Nucleus accumbens (tissue), 56 donors: Measurements from ENCODE around the gene DVL1.

Source experiments
- DNase-seq, 56 donors: peaks; one replicate each; lab custom pipeline; 2025; lab: John Stamatoyannopoulos, UW

Gene DVL1

DNA sequence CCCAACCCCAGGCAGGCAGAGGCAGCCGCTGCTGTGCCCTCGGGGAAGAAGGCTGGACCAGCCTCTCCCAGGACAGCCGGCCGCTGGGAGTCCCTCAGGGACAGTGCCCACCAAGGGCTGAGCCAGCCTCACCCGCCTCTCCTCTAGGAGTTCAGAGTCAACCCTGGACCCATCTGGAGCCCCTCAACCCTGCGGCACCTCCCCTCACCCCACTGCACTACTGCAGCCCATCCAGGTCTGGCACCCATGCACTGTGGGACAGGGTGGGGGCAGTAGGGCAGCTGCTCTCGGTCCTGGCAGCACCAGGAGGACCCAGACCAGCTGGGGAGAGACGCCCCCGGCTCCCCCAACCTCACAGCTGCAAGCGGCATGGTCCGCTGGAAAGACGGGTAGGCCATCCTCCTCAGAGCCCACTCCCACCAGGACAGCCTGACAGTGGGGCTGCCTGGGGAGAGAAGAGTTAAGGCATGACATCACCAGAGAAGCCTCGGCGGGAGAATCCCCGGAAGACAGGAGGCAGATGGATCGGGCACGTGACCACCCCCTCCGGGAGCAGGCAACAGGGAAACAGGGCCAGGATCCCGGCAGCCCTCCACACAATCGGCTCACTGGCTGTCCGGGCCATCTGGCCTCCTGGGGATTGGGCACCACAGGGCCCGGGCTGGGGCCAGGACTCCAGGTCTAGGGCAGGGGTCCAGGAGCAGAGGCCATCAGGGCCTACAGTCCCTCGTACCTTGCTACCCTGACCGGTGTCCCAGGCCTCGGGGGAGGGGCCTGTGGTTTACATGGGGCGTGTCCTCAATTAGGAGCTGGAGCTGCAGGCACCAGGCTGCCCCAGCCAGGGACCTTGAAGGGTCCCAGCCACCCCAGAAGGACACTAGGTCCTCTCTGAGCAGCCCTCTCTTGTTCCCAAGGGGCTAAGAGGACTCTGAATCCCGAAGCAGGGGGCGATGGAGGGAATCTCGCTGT lies 44.6 kb downstream of the DVL1 start:
- peak in 55 of 56 donors; percentile 38 to 96 (median 90) for DNase-seq

- peak in 3 of 56 donors; percentile 41 to 49 (median 47) for DNase-seq
Measured at GRCh38 chr1:1303736-1304135, 45.5 kb downstream of the DVL1 start.

GRCh38 chr1:1302951-1303509 lies 46.2 kb downstream of the DVL1 start:
- DNase-seq, result peak in 3 of 56 donors; percentile 11 to 30 (median 26)

DNA sequence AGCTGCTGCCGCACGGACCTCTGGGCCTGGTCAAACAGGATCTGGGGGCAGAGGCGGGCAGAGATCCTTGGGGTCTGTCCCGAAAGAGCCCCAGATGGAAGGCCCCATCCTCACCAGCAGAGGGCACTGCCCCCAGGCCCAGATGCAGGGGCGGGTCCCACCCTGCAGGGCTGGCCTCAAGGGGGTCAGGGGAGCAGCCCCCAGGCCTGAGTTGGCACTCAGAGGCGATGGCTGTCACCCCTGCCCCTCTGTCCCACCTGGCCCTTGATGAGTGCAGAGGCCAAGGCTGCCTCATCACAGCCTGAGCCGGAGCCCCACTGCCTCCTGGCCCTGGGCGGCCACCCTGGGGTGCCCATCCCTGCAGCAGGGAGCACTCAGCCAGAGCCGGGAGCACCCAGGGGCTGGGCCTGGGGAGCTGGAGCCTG lies 47.2 kb downstream of the DVL1 start:
- no peak for DNase-seq

- DNase-seq, result no peak
Measured at GRCh38 chr1:1300352-1300739, 48.9 kb downstream of the DVL1 start.

GRCh38 chr1:1299686-1300351 lies 49.4 kb downstream of the DVL1 start:
- no peak for DNase-seq

- peak in 55 of 56 donors; percentile 29 to 99 (median 90) for DNase-seq
Measured at GRCh38 chr1:1298861-1299685, 50.1 kb downstream of the DVL1 start.

GRCh38 chr1:1297802-1298424 lies 51.3 kb downstream of the DVL1 start:
- no peak for DNase-seq

GRCh38 chr1:1296070-1297061 lies 52.9 kb downstream of the DVL1 start:
- no peak for DNase-seq

GRCh38 chr1:1295154-1295923 lies 53.9 kb downstream of the DVL1 start:
- DNase-seq, result no peak

GRCh38 chr1:1294250-1294890 lies 54.8 kb downstream of the DVL1 start:
- DNase-seq, result no peak

DNA sequence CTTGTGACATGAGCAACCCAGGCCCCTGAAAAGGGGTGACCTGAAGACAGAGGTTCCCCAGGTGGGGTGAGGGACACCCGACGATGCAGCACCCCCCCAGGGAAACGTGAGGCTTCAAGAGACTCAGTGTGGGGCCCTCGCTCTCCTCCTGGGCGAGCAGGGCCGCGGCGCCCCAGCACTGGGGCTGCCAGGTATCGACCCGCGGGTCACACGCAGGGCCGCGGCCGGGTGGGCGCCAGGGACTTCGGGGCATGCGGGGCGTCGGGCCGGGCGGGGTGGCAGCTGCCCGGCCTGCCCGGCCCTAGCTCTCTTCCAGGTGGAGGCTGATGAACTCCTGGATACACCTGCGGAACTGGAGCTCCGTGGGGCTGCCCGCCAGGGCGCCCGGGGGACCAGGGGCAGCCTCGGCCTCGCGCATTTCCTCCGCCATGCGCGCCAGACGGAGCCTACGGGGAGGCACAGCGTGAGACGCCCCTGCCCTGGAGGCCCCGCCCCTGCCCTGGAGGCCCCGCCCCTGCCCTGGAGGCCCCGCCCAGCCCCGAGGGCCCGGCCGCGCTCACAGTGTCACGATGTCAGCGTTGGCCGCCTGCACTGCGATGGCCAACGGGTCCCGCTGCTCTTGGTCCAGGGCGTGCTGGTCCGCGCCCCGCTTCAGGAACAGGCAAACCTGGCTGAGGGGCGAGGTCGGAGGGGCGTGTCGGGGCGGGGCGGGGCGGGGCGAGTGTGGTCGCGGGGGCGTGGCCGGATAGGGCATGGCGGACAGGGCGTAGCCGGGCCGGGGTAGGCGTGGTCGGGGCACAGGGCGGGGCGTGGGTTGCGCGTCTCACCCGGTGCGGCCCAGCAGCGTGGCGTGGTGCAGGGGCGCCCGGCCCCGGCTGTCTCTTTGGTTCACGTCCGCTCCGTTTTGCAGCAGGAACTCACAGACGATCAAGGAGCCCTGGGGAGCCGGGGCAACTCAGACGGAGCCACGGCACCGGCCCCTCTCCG lies 55.7 kb downstream of the DVL1 start:
- DNase-seq, result peak in 1 of 56 donors; percentile 24

GRCh38 chr1:1292851-1293250 lies 56.4 kb downstream of the DVL1 start:
- DNase-seq, result no peak

GRCh38 chr1:1292442-1292779 lies 56.8 kb downstream of the DVL1 start:
- no peak for DNase-seq

DNA sequence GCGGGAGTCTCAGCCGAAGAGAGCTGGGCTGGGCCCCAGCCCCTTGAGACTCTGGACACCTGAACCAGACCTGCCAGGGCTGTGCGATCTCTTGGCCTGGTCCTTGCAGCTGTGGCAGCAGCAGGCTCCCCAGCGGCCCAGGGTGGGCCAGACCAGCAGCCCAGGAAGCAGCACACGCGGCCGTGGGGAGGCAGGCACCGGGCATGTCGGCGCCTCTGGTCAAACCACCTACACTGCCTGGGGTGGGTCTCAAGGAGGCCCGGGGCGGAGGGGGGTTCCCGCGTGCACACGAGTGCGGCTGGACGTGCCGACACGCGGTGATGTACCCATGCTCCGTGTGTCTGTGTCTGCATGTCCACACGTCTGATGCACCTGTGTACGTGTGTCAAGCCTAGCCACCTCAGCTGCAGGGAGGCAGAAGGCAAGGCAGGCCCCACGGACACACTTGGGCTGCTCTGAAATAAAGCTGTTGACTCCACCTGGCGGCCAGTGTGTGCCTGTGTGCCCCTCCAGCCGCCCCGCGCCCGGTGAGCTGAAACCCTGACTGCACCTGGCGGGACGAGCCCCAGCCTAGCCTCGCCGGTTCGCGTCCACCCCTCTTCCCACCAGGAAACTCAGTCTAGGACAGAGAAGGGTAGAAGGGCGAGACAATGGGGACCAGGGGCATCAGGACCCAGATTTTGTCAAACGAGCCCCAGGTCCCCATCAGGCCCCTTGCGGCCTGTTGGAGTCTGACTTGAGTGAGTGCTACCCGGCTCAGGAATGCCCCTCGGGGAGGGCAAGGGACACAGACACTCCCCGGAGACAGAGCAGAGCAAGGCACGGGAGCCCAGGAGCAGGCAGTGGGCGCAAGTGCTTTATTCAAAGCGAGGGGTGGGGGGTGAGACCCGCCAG lies 57.4 kb downstream of the DVL1 start:
- peak in 9 of 56 donors; percentile 14 to 64 (median 34) for DNase-seq
